Right cardiac atrium (tissue), 5 donors: ENCODE data around the gene GJB6. TPM values are rescaled to one million over a fixed set of nuclear protein-coding genes. Genes with fewer than 3 reads are reported as not detected.

ENCODE experiments used
- ATAC-seq, 2 donors: fragments of 200-7000 bp; cut with Tn5 transposase; one replicate each; pipeline versions ENCODE4 v1.8.0 to v1.9.1; 2020; ENCODE audit warnings: moderate library complexity in 2 of 2, mild to moderate bottlenecking in 1 of 2
- DNase-seq, 3 donors: peaks; one replicate each; pipeline ENCODE4 v3.0.0-alpha.2; 2020
- H3K27ac ChIP-seq: one replicate; pipeline ENCODE4 v1.5.1; 2013; ENCODE audit warnings: mild to moderate bottlenecking, low read length, control low read depth, moderate library complexity
- H3K27me3 ChIP-seq: one replicate; pipeline ENCODE4 v1.6.1; 2013; ENCODE audit not compliant: control insufficient read depth, insufficient read depth
- H3K4me1 ChIP-seq: one replicate; pipeline ENCODE4 v1.6.1; 2013; ENCODE audit warnings: low read length; ENCODE audit not compliant: control insufficient read depth, insufficient read depth
- H3K4me3 ChIP-seq: one replicate; pipeline ENCODE4 v1.5.1; 2013; ENCODE audit warnings: low read length, control low read depth
- H3K9me3 ChIP-seq: one replicate; pipeline ENCODE4 v1.6.1; 2013; ENCODE audit warnings: low read length; ENCODE audit not compliant: control insufficient read depth
- WGBS: extraction: QIAGEN DNeasy Blood & Tissue Kit; methylation state at CpG from one replicate; pipeline ENCODE4 v1.1.7; 2013; 5-methylcytosine and 5-hydroxymethylcytosine counted together
- intact Hi-C, 4 donors: fragments of 100-400 bp; cut with DNase I; formaldehyde crosslinking; loops; one replicate each; pipeline versions ENCODE4 v1.11.0 to v1.14.0; 2022 to 2023
- polyA plus RNA-seq: library from polyadenylated mRNA; stranded (reverse); fragments of 200-250 nt; gene quantifications from one replicate; pipeline ENCODE4 v1.2.3, GENCODE V29; 2013
- total RNA-seq, 4 donors: library from RNA; stranded (reverse); fragmentation: NEBNext Ultra II Directional; extraction: Animal tissue kit (Norgen Biotek cat#: 25700); gene quantifications; one replicate each; pipeline ENCODE4 v1.2.1, GENCODE V29; 2021
- donor health status: healthy with polysubstance abuse.
- donor health status: DM: no; HTN: yes; CAD: no.
- donor health status: DM: no; HTN: no; CAD: no.
- donor health status: DM: no; HTN: yes; CAD: no; lungs with severe emphysema.
- donor health status: DM: yes; HTN: yes; CAD: no.

Gene GJB6
- total and polyA plus RNA-seq, 5 donors, result 0.05 TPM; not detected in 4

- Histone ChIP-seq H3K27me3 (no peaks in the 10 kb centered on the region), H3K4me3 (no peak overlapping the region), H3K27ac (no peak overlapping the region), H3K9me3 (no peaks in the 10 kb centered on the region), H3K4me1 (no peaks in the 10 kb centered on the region)
- intact Hi-C loops, result no loop called here
- 77% methylated on average over 5 of the region's 5 CpGs for WGBS
- DNase-seq, result no peak
- ATAC-seq, result no peak
Observed at GRCh38 chr13:20222553-20222952, 9.6 kb downstream of the GJB6 start.

DNA sequence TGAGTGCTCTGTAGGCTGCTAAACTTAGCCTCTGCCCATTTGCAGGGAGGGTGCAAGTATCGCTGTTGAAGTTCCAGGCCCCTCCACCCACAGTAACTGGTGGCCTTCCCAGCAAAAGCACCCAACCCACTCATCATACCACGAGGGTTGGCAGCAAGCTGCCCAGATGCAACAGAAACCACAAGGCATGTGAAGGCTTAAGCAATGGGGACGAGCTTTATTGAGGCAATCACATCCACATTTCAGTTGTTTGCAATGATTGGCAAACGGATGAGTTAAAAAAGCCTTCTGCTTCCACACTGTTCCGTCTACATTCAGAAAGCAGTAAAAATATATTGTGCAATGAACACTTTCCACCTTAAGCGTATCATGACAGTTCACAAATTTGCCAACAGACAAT is 10.3 kb downstream of the GJB6 start:
- Histone ChIP-seq H3K9me3 (no peaks in the 10 kb centered on the region), H3K27ac (no peak overlapping the region), H3K4me3 (no peak overlapping the region), H3K27me3 (no peaks in the 10 kb centered on the region), H3K4me1 (no peaks in the 10 kb centered on the region)
- intact Hi-C loops, result no loop called here
- DNase-seq (no peak), ATAC-seq (no peak)
- WGBS, result 74% methylated on average over 6 of the region's 6 CpGs

DNA sequence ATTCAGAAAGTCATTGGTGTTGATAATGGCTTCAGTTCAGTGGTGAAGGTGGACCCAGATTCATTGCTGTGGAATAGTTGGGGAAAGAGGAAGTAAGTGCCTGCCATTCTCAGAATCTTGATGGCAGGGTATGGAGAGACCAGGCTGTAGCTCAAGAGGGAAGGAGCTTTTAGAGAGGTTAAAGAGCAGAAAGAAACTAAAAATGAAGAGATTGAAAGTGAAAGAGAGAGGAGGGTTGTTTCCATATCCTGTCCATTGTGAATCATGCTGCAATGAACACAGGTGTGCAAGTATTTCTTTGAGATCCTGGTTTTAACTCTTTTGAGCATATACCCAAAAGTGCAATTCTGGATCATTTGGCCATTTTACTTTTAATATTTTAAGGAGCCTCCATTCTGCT is 12.5 kb downstream of the GJB6 start:
- no peaks in the 10 kb centered on the region for H3K27me3 ChIP-seq
- no peak overlapping the region for H3K27ac ChIP-seq
- no peaks in the 10 kb centered on the region for H3K4me1 ChIP-seq
- H3K9me3 ChIP-seq, result no peaks in the 10 kb centered on the region
- DNase-seq (no peak), ATAC-seq (no peak)
- intact Hi-C loops, result no loop called here
- H3K4me3 ChIP-seq, result no peak overlapping the region

- intact Hi-C loops, result no loop called here
- Histone ChIP-seq H3K27ac (no peak overlapping the region), H3K4me3 (no peak overlapping the region), H3K9me3 (no peaks in the 10 kb centered on the region), H3K4me1 (no peaks in the 10 kb centered on the region), H3K27me3 (no peaks in the 10 kb centered on the region)
- ATAC-seq (no peak), DNase-seq (no peak)
- 64% methylated on average over 3 of the region's 3 CpGs for WGBS
Observed at GRCh38 chr13:20217168-20217567, 15.0 kb downstream of the GJB6 start.

- Histone ChIP-seq H3K27ac (no peak overlapping the region), H3K9me3 (no peaks in the 10 kb centered on the region), H3K4me1 (no peaks in the 10 kb centered on the region), H3K27me3 (no peaks in the 10 kb centered on the region), H3K4me3 (no peak overlapping the region)
- intact Hi-C loops, result no loop called here
- DNase-seq, result no peak
- whole genome bisulfite sequencing, result 80% methylated on average over 1 of the region's 1 CpG
- no peak for ATAC-seq
Observed at GRCh38 chr13:20209948-20210347, 22.2 kb downstream of the GJB6 start.

DNA sequence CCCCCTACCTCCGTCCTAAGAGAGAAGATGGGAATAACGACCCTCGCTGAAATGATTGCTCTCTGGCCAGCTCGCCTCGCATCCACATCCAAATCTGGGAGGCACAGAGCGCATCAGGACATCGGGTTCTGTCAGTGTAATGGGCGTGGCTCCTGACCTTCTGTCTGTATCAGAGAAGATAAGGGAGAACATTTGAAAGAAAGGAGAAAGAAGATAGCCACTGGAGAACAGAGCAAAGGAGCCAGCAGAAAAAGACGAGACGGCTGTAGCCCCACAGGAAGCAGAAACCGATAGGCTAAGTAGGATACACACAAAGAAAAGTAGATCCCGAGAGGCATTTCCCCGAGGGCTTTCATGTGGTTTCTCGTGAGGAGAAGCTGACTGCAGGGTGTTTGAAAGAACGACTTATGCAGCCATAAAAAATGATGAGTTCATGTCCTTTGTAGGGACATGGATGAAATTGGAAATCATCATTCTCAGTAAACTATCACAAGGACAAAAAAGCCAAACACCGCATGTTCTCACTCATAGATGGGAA is 25.4 kb downstream of the GJB6 start:
- Histone ChIP-seq H3K4me3 (no peak overlapping the region), H3K9me3 (no peaks in the 10 kb centered on the region), H3K4me1 (no peaks in the 10 kb centered on the region), H3K27me3 (no peaks in the 10 kb centered on the region), H3K27ac (no peak overlapping the region)
- ATAC-seq (no peak), DNase-seq (no peak)
- WGBS, result 64% methylated on average over 16 of the region's 16 CpGs
- intact Hi-C loops, result no loop called here

DNA sequence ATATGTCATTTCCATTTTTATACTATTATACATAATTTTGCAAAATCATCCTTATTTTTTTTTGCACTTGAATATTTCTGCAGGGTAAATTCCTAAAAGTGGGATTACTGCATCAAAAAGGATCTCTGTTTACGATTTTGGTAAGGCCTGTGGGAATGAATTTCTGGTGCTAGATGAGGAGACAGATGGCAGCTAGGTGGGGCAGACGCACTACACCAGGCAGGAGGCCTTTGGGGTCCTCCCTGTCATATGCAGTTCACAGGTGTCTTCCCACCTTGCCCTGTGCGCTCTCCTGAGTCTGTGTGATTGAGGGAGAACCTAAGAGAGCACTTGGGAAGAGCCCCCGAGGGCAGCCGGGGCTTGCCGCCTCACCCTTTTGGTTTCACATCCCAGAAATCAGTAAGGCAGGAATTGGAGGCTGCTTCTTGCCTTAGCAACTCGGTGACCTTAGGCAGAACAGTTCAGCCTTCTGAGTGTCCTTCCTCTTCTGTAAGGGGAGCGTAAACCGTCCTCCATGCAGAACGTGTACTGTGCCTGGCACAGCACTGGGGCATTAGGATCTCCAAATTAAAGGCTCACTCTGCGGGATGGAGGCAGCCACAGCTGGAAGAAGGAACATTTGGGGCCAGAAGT is 25.9 kb downstream of the GJB6 start:
- Histone ChIP-seq H3K4me3 (no peak overlapping the region), H3K27me3 (no peaks in the 10 kb centered on the region), H3K9me3 (no peaks in the 10 kb centered on the region), H3K27ac (no peak overlapping the region), H3K4me1 (no peaks in the 10 kb centered on the region)
- WGBS, result 75% methylated on average over 11 of the region's 11 CpGs
- DNase-seq, result no peak
- ATAC-seq, result peak in 1 of 2 donors; percentile 16
- intact Hi-C loops, result no loop called here

DNA sequence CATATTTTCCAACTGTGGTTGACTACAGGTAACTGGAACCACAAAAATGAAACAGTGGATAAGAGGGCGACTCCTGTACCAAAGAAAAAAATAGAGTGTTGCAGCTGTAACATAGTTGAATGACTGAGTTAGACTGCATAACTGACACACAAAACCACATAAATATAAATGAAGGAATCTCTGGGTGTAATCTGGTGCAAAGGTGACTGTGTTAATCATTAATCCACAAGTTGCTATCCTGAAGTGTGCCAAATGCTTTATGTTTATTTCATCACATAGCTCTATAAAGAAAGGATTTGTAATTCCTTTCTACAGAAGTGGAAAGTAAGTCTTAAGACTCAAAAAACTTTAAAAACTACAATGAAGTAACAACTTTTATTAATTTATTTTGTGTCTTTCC is 33.3 kb downstream of the GJB6 start:
- ATAC-seq, result no peak
- intact Hi-C loops, result loop anchor here in 3 of 4 donors (10.0 kb wide), 2 partner anchors 286 to 726 kb away; no protein-coding TSS in a partner anchor
- 82% methylated on average over 1 of the region's 1 CpG for WGBS
- Histone ChIP-seq H3K27ac (no peak overlapping the region), H3K4me1 (no peaks in the 10 kb centered on the region), H3K9me3 (no peaks in the 10 kb centered on the region), H3K4me3 (no peak overlapping the region), H3K27me3 (no peaks in the 10 kb centered on the region)
- DNase-seq, result no peak

GRCh38 chr13:20197361-20197834 is 34.7 kb downstream of the GJB6 start:
- no peak overlapping the region for H3K4me3 ChIP-seq
- ATAC-seq (peak in 1 of 2 donors; percentile 41), DNase-seq (no peak)
- no peaks in the 10 kb centered on the region for H3K27me3 ChIP-seq
- no peaks in the 10 kb centered on the region for H3K4me1 ChIP-seq
- intact Hi-C loops, result loop anchor here in 3 of 4 donors (10.0 kb wide), 2 partner anchors 287 to 727 kb away; no protein-coding TSS in a partner anchor
- no peaks in the 10 kb centered on the region for H3K9me3 ChIP-seq
- no peak overlapping the region for H3K27ac ChIP-seq
- WGBS, result 6% methylated on average over 5 of the region's 5 CpGs

GRCh38 chr13:20195801-20196200 is 36.3 kb downstream of the GJB6 start:
- 68% methylated on average over 8 of the region's 8 CpGs for WGBS
- H3K9me3 ChIP-seq, result no peaks in the 10 kb centered on the region

DNA sequence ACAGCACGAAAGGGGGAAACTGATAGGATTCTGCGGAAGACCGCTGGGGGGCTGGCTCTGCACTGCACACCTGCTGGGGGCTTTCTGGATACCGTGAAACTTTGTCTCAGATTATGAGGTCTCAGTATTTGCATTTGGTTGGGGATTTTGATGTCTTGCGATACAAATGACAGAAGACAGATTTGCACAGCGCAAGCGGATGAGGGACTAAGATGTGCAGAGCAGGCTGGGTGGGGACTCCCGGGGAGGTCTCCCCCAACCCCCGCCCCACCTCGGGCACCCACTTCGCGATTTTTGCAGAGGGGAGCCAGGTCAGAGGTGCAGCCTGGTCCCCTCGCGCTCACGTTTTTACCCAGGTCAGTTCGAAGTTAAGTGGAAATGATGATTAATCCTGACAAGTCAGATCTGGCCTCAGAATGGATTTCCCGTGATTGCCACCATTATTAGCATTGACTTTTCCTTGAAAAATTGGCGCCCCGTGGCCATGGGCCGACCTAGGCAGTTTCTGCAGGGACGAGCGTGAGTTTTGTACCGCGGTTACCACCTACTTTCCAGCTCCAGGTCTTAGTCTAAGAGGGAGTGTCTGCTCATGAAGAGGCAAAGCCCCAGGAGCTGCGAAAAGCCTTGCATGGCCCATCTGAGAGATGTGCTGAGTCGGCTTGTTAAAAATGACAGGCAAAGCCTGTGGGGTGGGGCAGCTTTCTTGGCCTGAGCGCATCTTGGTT is 38.0 kb downstream of the GJB6 start:
- H3K4me3 ChIP-seq, result no peak overlapping the region
- 11% methylated on average over 27 of the region's 27 CpGs for WGBS
- DNase-seq (no peak), ATAC-seq (no peak)
- H3K27ac ChIP-seq, result no peak overlapping the region
- no peaks in the 10 kb centered on the region for H3K27me3 ChIP-seq
- no peaks in the 10 kb centered on the region for H3K9me3 ChIP-seq
- H3K4me1 ChIP-seq, result no peaks in the 10 kb centered on the region
- intact Hi-C loops, result loop anchor here in 3 of 4 donors (5.0 to 10.0 kb wide), 3 partner anchors 291 to 731 kb away; no protein-coding TSS in a partner anchor

More at GRCh38 chr13:20195801-20196200, 36.3 kb downstream of the GJB6 start:
- intact Hi-C loops, result loop anchor here in 3 of 4 donors (10.0 kb wide), 2 partner anchors 289 to 729 kb away; no protein-coding TSS in a partner anchor
- H3K4me1 ChIP-seq, result no peaks in the 10 kb centered on the region
- H3K4me3 ChIP-seq, result no peak overlapping the region
- no peaks in the 10 kb centered on the region for H3K27me3 ChIP-seq
- no peak for ATAC-seq
- no peak for DNase-seq
- H3K27ac ChIP-seq, result no peak overlapping the region
